ENCODE results near the gene ULK3. TPM values are rescaled to one million over a fixed set of nuclear protein-coding genes. Genes with fewer than 3 reads are reported as not detected.

The ULK3 gene
- total and polyA plus RNA-seq, 2 experiments from 2014 or later, result 40.4 to 45.7 TPM

- Histone ChIP-seq H3K36me3 (replicated peaks; ENCODE audit: insufficient read depth, low read depth) (no peaks in the 10 kb centered on the region), H3K27me3 (no peaks in the 10 kb centered on the region), H3K4me3 (no peak overlapping the region), H4K20me1 (ENCODE audit: insufficient read depth, poor library complexity, severe bottlenecking) (peaks cover 87% of the 10 kb centered on the region), H3K9me2 (replicated peaks; ENCODE audit: insufficient read depth) (no peaks in the 10 kb centered on the region), H2AFZ (no peak overlapping the region), H3K4me1 (ENCODE audit: insufficient read depth) (peaks cover 45% of the 10 kb centered on the region), H3K4me2 (no peak overlapping the region), H3K9me3 (ENCODE audit: low read depth) (no peaks in the 10 kb centered on the region), H3K27ac (no peak overlapping the region), H3K79me2 (peaks cover 99% of the 10 kb centered on the region)
- TF ChIP-seq CTCF (IDR thresholded peaks at IDR 0.05; ENCODE audit: poor library complexity) (peak; percentile 52), EZH2phosphoT487 (IDR thresholded peaks at IDR 0.05; ENCODE audit: low read depth, severe bottlenecking, unreplicated experiment) (no peak)
- DNase-seq (ENCODE audit: low spot score), result peak; percentile 70
- WGBS (ENCODE audit: low lambda C conversion rate, missing lambda C conversion rate), result 57% methylated on average over 13 of the region's 13 CpGs
Observed at GRCh38 chr15:74787251-74788041, 55.5 kb downstream of the ULK3 start.

- Histone ChIP-seq H2AFZ (no peak overlapping the region), H3K9me3 (ENCODE audit: low read depth) (no peaks in the 10 kb centered on the region), H3K79me2 (peaks cover 95% of the 10 kb centered on the region), H3K4me1 (ENCODE audit: insufficient read depth) (peaks cover 46% of the 10 kb centered on the region), H3K27me3 (no peaks in the 10 kb centered on the region), H3K9me2 (replicated peaks; ENCODE audit: insufficient read depth) (no peaks in the 10 kb centered on the region), H3K27ac (no peak overlapping the region), H3K36me3 (replicated peaks; ENCODE audit: insufficient read depth, low read depth) (no peaks in the 10 kb centered on the region), H4K20me1 (ENCODE audit: insufficient read depth, poor library complexity, severe bottlenecking) (peaks cover 79% of the 10 kb centered on the region), H3K4me2 (no peak overlapping the region), H3K4me3 (no peak overlapping the region)
- WGBS (ENCODE audit: low lambda C conversion rate, missing lambda C conversion rate), result 97% methylated on average over 7 of the region's 7 CpGs
- TF ChIP-seq EZH2 (IDR thresholded peaks at IDR 0.05; ENCODE audit: borderline replicate concordance), result no peak
- no peak for TF ChIP-seq CTCF (IDR thresholded peaks at IDR 0.05; ENCODE audit: poor library complexity)
- TF ChIP-seq EZH2phosphoT487 (IDR thresholded peaks at IDR 0.05; ENCODE audit: low read depth, severe bottlenecking, unreplicated experiment), result no peak
- DNase-seq (ENCODE audit: low spot score), result no peak
Observed at GRCh38 chr15:74786551-74787165, 56.3 kb downstream of the ULK3 start.

Small RNA genes within 50 kb of the gene (microRNA-seq; reads per million reads assigned to microRNA genes)
- gene MIR4513 (not detected), gene MIR6882 (not detected)

Small RNA genes within 50 kb of the gene (small RNA-seq; reads per million reads assigned to genes)
- gene CPLX3 (not detected), gene MIR4513 (not detected), gene MIR6882 (0.12 reads per million)

Other genes starting within 250 kb of the ULK3 start
- 71.3 and 94.6 TPM in 2 replicates for gene CLK3, start 227.3 kb downstream of the ULK3 start, total RNA-seq
- gene CLK3, start 227.3 kb downstream of the ULK3 start, polyA plus RNA-seq, result 69.0 and 91.7 TPM in 2 replicates
- gene EDC3, start 147.1 kb downstream of the ULK3 start, total RNA-seq, result 11.5 and 15.0 TPM in 2 replicates
- gene EDC3, start 147.1 kb downstream of the ULK3 start, polyA plus RNA-seq, result 21.1 and 31.4 TPM in 2 replicates
- gene CYP1A1, start 117.6 kb downstream of the ULK3 start, total RNA-seq, result 17.0 and 23.5 TPM in 2 replicates
- 19.1 and 22.6 TPM in 2 replicates for gene CYP1A1, start 117.6 kb downstream of the ULK3 start, polyA plus RNA-seq
- 0.40 TPM in 1 of 2 replicates, not detected in the other for gene CYP1A2, start 94.3 kb downstream of the ULK3 start, total RNA-seq
- 0.17 TPM in 1 of 2 replicates, not detected in the other for gene CYP1A2, start 94.3 kb downstream of the ULK3 start, polyA plus RNA-seq
- gene CSK, start 61.1 kb downstream of the ULK3 start, total RNA-seq, result 15.8 and 16.9 TPM in 2 replicates
- gene CSK, start 61.1 kb downstream of the ULK3 start, polyA plus RNA-seq, result 19.1 and 21.8 TPM in 2 replicates
- gene LMAN1L, start 30.3 kb downstream of the ULK3 start, total RNA-seq, result not detected in 2 replicates
- gene LMAN1L, start 30.3 kb downstream of the ULK3 start, polyA plus RNA-seq, result not detected in 2 replicates
- not detected in 2 replicates for gene CPLX3, start 16.5 kb downstream of the ULK3 start, total RNA-seq
- 0.10 TPM in 1 of 2 replicates, not detected in the other for gene CPLX3, start 16.5 kb downstream of the ULK3 start, polyA plus RNA-seq
- 64.0 and 84.3 TPM in 2 replicates for gene SCAMP2, start 30.2 kb upstream of the ULK3 start, total RNA-seq
- 123 and 130 TPM in 2 replicates for gene SCAMP2, start 30.2 kb upstream of the ULK3 start, polyA plus RNA-seq
- 41.1 and 43.8 TPM in 2 replicates for gene MPI, start 46.9 kb upstream of the ULK3 start, total RNA-seq
- gene MPI, start 46.9 kb upstream of the ULK3 start, polyA plus RNA-seq, result 32.6 and 32.8 TPM in 2 replicates
- gene FAM219B, start 63.7 kb upstream of the ULK3 start, total RNA-seq, result 36.9 and 45.9 TPM in 2 replicates
- gene FAM219B, start 63.7 kb upstream of the ULK3 start, polyA plus RNA-seq, result 34.5 and 35.9 TPM in 2 replicates
- gene COX5A, start 94.9 kb upstream of the ULK3 start, total RNA-seq, result 151 and 197 TPM in 2 replicates
- gene COX5A, start 94.9 kb upstream of the ULK3 start, polyA plus RNA-seq, result 404 and 449 TPM in 2 replicates
- gene RPP25, start 113.6 kb upstream of the ULK3 start, total RNA-seq, result 22.7 and 23.4 TPM in 2 replicates
- 60.4 and 65.6 TPM in 2 replicates for gene RPP25, start 113.6 kb upstream of the ULK3 start, polyA plus RNA-seq
- 17.8 and 18.8 TPM in 2 replicates for gene SCAMP5, start 152.4 kb upstream of the ULK3 start, total RNA-seq
- 7.8 and 10.6 TPM in 2 replicates for gene SCAMP5, start 152.4 kb upstream of the ULK3 start, polyA plus RNA-seq
- gene PPCDC, start 180.4 kb upstream of the ULK3 start, total RNA-seq, result 16.4 and 20.8 TPM in 2 replicates
- 17.8 and 21.1 TPM in 2 replicates for gene PPCDC, start 180.4 kb upstream of the ULK3 start, polyA plus RNA-seq

Data from hepatocyte (in vitro differentiated cells).